Measurements from ENCODE around the gene IQCM.

IQCM gene, protein sequence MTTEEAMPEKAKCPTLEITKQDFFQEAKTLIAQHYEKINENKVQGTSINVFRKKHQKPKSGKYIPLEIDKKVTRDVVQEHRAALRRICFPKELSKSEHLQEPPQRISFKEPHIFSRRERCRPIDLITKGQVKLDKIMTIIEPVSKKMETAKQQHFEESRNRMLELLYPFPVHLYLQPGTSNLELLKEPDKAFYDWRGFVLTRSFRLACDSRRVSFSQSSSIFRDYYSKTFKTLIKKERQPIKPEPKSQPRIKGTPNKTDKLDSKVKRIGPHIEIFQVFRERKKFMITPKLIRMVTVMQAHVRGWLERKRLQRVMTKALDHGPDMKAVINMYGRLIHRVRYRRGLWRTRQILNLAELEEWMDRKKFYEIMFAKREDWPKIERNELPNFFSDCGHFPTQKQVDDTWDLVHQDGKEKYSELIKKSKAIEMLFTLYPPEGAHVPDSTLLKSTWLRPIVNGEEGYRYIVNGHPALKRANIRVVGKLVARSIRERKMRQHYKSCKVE

DNA sequence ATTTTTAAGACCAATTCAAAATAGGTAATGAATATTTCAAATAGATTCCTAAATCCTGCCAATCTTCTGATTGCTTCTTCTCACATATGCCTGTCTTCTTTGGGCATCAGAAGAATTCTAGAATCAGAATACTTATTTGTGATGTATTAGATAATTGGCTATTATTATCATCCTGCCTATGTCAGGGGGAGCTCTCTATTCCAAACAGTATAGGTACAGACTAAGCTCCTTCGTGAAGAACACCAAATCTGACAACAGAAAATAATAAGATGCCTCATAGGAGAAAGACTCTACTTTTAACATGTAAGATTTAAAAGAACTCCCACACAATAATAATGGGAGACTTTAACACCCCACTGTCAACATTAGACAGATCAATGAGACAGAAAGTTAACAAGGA lies at the start of gene IQCM:
TSS of gene IQCM (minus strand) at position 101 of the 400 bp plus-strand sequence. CDS start 73,152 bp downstream, outside the sequence.
- DNase-seq, result no peak

DNA sequence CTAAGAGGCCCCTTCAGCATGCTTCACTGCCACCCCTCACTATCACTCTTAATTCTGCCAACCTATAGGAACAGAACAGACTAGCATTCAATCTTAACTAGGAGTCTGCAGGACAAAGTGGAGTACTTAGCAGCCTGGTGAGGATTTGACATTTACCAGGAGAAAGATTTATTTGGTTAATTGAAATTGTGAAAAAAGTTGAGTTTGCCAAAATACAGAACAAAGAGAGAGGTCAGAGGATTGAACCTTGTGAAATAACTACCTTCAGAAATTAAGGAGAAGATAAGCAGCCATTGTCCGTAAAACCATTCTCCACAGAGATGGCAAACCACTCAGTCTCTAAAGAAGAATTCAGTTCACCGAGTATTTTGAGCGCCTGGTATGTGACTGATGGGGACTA lies 41.8 kb upstream of the IQCM start:
- DNase-seq, result no peak

DNA sequence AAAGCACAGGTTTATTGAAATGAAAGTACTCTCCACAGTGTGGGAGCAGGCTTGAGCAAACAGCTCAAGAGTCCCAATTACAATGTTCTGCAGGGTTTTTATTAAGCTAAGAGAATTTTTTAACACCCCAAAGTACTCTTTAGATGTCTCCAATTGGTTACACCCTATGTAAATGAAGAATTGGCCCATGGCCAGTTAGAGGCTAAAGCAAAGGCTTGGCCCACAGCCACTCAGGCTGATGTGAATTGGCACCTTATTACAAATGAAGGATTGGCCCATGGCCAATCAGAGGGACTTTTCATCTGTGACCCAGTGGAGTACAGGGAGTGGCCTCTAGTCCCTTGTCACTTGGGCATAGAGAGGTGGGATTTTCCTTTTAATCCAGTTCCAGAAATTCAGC lies 30.1 kb upstream of the IQCM start:
- no peak for DNase-seq

DNA sequence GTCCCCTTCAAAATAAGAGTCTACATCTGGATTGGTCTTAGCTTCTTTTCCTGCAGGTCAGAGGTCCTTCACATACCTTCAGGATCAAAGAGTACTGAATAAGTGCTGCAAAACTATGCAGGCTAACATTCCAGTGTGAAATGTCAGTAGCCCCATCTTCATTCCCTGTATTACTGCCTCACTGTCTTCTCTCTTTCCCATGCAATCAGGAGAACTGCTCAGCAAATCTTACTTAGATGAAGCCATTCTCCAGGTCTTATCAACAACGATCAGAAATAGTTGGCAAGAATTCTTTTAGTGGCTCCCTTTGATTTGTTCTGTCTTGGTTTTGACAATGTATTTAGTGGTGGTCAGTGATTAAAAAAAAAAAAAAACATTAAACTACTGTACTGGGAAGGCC lies 26.0 kb upstream of the IQCM start:
- DNase-seq, result no peak

DNA sequence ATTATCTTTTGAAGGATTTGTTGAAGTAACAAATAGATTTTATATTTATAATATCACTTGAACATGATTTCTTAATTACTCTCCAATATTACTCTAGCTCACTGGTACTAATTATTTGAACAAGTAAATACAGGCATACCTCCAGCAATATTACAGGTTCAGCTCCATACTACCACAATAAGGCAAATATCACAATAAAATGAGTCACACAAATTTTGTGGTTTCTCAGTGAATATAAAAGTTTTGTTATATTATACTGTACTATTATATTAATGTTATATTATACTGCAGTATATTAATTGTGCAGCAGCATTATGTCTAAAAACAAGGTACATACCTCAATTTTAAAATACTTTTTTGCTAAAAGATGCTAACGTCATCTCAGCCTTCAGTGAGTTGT lies 22.4 kb upstream of the IQCM start:
- no peak for DNase-seq

DNA sequence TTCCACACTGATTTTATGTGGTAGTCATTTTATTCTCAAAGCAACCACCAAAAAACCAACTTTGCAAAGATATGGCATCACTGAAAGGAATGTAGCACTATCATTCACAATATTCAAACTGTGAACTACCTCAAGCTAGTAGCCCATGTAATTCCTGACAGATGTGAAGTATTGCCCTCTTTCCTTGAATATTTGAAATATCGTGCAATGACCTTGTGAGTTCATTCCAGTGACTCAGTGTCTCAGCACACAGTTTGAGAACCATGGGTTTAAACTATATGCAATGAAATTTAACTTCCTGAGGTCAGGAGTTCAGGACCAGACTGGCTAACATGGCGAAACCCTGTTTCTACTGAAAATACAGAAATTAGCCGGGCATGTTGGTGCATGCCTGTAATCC lies 20.9 kb upstream of the IQCM start:
- no peak for DNase-seq

DNA sequence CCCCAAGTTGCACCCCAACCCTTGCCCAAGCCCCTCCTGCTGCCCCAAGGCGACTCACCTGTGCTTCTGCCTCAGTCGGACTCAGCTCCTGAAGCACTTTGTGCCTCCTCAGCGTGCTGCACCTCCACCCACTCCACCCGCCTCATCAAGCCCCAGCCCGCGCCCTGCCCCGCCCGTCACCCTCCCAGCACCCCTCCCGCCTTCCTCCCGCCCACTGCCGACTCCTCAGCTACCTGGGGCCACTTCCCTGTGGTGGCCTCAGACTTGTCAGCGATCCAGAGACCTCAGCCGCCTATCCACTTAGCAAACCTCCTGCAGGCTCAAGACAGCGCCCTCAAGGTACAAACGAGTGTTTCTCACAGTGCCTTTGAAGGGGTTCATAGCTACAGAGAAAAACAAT lies 19.6 kb upstream of the IQCM start:
- no peak for DNase-seq

DNA sequence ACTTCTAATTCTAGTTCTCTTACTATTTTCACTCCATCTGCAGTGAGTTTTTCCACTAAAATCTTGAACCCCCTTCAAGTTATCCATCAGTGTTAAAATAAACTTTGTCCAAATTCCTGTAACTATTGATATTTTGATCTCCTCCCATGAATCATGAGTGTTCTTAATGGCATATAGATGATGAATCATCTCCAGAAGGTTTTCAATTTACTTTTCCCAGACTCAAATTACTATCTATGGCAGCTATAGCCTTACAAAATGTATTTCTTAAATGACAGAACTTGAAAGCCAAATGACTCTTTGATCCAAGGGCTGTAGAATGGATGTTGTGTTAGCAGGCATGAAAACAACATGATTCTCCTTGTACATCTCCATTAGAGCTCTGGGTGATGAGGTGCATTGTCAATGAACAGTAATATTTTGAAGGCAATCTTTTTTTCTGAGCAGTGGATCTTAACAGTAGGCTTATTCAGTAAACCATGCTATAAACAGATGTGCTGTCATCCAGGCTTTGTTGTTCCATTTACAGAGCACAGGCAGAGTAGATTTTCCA lies 16.1 kb upstream of the IQCM start:
- no peak for DNase-seq

DNA sequence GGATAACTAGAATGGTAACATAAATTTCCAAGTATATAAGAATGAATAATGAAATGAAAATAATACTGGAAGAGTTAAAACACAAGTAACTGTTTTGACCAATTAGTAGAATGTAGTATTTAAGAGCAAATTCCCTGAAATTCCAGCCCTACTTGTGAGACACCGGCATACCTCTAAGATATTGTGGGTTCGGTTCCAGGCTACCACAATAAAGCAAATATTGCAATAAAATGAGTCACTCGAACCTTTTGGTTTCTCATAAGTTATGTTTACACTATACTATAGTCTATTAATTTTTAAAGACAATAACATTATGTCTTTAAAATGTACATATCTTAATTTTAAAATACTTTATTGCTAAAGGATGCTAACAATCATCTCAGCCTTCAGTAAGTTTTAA lies 15.2 kb upstream of the IQCM start:
- no peak for DNase-seq

DNA sequence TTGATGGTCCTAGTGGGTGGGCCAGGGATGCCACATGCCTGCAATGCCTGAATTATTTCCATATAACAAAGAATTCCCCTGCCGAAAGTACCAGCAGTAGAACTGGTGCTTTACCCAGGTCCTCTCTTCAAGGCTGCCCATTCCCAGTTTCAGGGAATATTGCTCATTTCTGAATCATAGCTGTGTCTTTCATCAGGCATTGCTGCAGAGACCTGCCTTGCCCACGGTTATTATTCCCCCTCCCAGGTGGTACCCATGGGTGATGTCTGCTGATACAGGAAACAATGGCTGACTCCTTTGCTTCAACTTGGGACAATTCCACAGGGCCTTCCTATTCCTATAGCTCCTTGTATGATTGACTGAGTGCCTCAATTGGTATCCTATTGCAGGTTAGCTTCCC lies 9.7 kb upstream of the IQCM start:
- no peak for DNase-seq

DNA sequence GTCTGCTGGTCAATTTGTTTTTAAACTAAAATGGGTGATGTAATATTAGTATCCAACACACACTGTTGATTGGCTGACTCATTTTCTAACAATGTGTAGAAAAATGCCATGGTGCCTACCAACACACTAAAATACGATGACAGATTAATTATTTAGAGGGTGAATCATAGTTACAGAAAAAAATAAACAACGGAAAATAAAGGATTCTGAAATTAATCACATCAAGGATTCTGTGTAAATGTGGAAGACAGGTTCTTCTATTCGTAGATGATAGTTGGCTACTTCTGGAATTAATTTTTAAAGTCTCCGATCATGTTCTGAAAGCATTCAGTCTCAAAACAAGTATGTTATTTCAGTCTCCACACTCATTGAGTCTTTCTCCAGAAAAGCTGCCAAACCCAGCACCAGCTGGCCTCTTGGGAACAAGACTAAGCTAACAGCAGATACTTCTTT lies 8.2 kb upstream of the IQCM start:
- no peak for DNase-seq

DNA sequence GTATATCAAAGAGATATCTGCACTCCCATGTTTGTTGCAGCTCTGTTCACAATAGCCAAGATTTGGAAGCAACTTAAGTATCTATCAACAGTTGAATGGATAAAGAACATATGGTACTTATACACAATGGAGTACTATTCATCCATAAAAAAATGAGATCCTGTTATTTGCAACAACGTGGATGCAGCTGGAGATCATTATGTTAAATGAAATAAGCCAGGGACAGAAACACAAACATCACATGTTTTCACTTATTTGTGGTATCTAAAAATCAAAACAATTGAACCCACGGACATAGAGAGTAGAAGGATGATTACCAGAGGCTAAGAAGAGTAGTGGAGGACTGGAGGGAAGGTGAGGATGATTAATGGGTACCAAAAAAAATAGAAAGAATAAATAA lies 14.2 kb downstream of the IQCM start:
- DNase-seq, result no peak

DNA sequence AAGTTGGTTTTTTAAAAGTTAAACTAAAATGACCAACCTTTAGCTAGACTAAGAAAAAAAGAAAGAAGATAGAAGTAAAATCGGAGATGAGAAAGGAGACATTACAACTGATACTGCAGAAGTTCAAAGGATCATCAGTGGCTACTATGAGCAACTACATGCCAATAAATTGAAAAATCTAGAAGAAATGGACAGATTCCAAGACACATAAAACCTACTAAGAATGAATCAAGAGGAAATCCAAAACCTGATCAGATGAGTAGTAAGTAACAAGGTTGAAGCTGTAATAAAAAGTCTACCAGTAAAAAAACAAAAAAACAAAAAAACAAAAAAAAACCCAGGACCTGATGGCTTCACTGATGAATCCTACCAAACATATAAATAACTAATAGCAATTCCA lies 16.1 kb downstream of the IQCM start:
- DNase-seq, result no peak

DNA sequence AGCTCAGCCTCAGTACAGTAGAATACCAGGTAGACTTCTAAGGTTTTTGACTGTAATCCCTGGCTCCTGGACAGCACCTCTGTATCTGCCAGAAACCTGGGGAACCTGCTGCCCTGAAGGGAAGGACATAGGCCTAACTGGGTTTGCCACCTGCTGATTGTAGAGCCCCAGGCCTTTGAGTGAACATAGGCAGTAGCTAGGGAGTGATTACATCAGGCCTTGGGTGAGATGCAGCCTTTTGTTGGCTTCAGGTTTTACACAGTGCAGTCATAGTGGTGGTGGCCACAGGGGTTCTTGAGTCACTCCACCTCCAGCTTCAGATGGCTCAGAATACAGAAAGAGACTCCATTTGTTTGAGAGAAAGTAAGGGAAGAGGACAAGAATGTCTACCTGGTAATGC lies 19.3 kb downstream of the IQCM start:
- DNase-seq, result no peak

DNA sequence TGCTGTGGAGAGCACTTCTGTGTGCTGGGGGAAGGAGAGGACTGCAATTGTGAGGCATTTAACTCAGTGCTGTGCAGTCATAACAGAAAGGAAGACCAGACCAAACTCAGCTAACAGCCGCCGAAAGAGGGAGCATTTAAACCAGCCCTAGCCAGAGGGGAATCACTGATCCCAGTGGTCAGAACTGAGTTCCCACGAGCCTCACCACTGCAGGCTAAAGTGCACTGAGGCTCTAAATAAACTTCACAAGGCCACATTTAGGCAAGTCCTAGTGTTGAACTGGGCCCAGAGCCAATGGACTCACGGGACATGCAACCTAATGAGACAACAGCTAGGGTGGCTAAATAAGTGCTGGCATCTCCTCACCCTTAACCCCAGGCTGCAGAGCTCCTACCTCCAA lies 20.4 kb downstream of the IQCM start:
- no peak for DNase-seq

DNA sequence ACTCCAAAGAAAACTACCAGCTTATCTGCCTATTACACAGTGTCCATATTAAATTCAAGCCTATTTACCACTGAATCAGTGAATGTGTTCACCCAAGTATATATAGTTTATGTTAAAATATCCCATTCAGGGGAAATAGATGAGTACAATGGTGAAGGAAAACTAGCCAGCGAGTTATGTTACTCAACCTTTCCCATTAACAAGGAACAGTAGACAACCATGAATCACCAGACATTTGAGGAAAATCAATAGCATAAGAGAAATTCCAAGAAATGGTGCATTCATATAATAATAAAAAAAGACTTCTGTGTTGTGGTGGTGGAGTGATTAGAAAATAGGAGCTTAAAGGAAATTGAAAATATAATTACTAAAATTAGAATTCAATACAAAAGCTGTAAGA lies 21.3 kb downstream of the IQCM start:
- no peak for DNase-seq

DNA sequence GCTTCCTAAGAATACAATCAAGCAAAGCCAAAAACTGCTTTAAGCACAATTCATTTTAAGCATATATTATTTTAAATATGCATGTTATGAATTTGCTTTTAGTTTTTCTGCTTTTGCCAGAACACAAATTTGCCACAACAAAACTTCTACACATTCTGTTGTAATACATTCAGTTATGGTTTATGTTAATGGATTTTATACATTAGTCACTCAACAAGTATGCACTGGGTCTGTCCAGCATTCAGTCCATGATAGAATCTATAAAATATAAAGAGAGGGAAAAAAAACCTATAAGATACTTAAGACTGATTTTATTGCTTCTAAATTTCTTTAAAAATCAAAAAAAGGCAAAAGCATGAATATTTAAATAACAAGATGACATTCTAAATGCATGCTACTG lies 22.2 kb downstream of the IQCM start:
- DNase-seq, result no peak

DNA sequence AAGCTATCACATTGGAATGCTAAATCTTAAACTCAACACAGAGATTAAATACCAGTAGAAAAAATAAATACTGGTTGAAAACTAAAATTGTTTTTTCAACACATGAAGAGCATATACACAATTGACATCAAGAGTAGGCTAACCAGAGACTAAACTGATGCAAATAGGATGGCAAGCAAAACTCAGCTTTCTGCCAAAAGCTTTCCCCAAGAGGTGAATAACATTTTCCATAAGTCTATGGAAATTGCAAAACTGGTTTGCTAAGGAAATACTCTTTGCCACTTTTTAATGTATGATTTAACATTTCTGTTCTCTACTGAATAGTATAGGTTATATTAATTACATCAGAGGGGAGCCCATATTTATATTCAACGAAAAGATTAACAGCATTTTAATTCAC lies 23.8 kb downstream of the IQCM start:
- no peak for DNase-seq

DNA sequence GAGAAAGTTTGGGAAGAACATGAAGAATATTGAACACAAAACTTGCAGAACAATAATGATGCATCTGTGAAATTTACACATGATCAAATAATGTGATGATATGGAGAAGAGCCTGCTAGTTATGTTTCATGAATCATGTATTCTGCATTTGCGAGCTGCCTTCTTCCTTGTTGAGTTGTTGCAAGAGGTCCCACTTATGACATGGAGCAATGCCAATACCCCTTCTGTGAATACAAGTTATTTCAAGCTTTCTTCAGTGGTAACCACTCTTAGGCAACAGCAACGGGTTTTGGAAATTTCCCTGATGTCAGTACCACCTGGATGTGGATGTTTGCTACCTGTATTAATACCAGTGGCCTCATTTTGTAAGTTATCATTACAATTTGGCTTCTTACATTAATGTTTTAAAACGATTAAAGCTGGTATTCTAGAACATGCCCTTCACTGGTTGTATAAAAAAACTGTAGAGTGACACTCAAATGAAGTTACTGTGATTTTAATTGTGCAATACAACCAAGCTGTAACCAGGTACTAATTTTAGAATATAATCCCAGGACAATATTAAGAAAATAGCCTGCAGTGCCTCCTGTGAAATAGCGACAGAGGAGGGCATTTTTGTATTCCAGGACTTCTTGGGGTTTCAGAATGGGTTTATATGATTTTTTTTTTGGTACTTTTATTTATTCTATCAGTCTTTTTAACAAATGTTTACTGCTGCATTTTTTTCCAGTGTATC lies 25.3 kb downstream of the IQCM start:
- DNase-seq, result no peak

DNA sequence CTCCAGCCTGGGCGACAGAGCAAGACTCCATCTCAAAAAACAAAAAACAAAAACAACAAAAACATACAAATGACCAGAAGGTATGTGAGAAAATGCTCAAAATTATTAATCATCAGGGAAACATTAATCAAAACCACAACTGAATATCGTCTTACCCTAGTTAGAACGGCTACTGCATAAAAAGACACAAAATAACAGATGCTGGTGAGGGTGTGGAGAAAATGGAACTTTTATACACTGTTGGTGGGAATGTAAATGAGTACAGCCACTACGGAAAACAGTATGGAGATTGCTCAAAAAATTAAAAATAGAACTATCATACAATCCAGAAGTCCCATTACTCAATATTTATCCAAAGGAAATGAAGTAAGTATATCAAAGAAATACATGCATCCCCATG lies 27.3 kb downstream of the IQCM start:
- no peak for DNase-seq

DNA sequence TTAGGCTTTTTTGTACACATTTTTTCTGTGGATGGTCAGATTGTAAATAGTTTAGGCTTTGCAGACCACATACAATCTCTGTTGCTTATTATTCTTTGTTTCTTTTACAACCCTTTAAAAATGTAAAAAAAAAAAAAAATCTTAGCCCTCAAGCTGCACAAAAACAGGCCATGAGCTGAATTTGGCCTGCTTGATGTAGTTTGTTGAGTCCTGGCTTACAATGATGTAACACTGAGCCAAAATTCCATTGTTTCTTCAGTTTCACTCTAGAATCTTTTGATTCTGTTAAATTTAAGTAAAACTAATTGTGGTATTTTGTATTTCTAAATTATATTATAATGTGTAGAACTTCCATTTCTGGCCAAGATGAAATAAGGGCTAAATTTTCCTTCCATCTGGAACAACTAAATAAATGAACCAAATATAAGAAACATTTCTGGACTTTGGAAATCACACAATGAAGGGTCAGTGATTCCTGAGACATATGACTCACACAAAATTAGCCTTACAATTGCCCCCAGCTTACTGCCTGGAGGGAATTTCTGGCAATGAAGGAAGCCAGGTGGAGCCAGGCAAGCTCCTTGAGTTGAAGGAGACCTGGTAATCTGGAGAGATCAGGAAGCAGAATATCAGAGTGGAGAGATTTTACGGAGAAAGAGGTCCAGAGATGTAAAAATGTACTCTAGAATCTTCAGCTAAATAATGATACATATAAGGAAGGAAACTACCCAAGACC lies 29.8 kb downstream of the IQCM start:
- DNase-seq, result no peak

DNA sequence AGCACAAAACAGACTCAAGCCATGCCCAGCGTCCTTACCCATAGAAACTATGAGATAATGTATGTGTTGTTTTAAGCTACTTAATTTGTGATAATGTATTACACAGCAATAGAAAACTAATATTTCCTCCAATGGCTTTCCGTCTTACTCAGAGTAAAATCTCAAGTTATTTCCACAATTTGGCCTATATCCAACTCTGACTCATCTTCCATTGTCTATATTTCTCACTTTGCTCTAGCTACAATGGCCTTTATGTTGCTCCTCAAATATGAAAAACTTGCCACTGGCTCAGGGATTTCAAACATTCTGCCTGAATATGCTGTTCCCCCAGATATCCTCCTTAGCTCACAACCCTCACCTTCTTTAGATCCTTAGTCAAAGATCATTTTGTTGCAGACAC lies 31.6 kb downstream of the IQCM start:
- no peak for DNase-seq

DNA sequence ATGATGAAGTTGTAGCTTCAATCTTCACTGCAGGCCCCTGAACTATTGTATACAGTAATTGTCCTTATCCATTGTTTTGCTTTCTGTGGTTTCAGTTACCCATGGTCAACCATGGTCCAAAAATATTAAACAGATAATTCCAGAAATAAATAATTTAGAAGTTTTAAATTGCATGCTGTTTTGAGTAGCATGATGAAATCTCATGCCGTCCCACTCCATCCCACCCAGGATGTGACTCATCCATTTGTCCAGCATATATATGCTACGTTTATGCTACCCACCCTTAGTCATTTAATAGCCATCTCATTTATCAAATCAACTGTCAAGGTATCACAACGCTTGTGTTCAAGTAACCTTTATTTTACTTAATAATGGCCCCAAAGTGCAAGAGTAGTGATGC lies 34.5 kb downstream of the IQCM start:
- no peak for DNase-seq
